Endothelial cell (in vitro differentiated cells): ENCODE results near the gene SALL1. TPM values are rescaled to one million over a fixed set of nuclear protein-coding genes. Genes with fewer than 3 reads are reported as not detected.

ENCODE experiments used
- DNase-seq: peaks from one replicate; pipeline ENCODE4 v3.0.0; 2021; ENCODE audit warnings: low spot score
- H3K27ac Mint-ChIP-seq: one replicate; pipeline ENCODE4 v1.8.0; 2021; ENCODE audit warnings: mixed read lengths, inconsistent platforms; ENCODE audit not compliant: unreplicated experiment
- H3K27me3 Mint-ChIP-seq: one replicate; pipeline ENCODE4 v1.8.0; 2021; ENCODE audit warnings: mild to moderate bottlenecking, moderate library complexity, mixed read lengths, inconsistent platforms; ENCODE audit not compliant: unreplicated experiment
- H3K36me3 Mint-ChIP-seq: one replicate; pipeline ENCODE4 v1.8.0; 2021; ENCODE audit warnings: mild to moderate bottlenecking, low read depth, mixed read lengths, inconsistent platforms; ENCODE audit not compliant: unreplicated experiment
- H3K4me1 Mint-ChIP-seq: one replicate; pipeline ENCODE4 v1.8.0; 2021; ENCODE audit warnings: mild to moderate bottlenecking, mixed read lengths, inconsistent platforms; ENCODE audit not compliant: unreplicated experiment
- H3K4me3 Mint-ChIP-seq: one replicate; pipeline ENCODE4 v1.8.0; 2021; ENCODE audit warnings: mild to moderate bottlenecking, mixed read lengths, inconsistent platforms; ENCODE audit not compliant: unreplicated experiment
- H3K9me3 Mint-ChIP-seq: one replicate; pipeline ENCODE4 v1.8.0; 2021; ENCODE audit warnings: mixed read lengths, inconsistent platforms; ENCODE audit not compliant: unreplicated experiment
- total RNA-seq: library from RNA; stranded (reverse); fragmentation: NEBNext Ultra II Directional; extraction: Animal tissue kit (Norgen Biotek cat#: 25700); gene quantifications from one replicate; pipeline ENCODE4 v1.2.1, GENCODE V29; 2021; ENCODE audit not compliant: unreplicated experiment
- TF ChIP-seq, protein P1 (sequence below): fragments of 200-600 bp; sonication (generic); IDR thresholded peaks from one replicate; pipeline ENCODE4 v1.5.0; 2021; ENCODE audit warnings: antibody characterized with exemption; ENCODE audit not compliant: unreplicated experiment

SALL1 gene
- total RNA-seq, 1 donor from 2014 or later: 45.1 TPM

DNA sequence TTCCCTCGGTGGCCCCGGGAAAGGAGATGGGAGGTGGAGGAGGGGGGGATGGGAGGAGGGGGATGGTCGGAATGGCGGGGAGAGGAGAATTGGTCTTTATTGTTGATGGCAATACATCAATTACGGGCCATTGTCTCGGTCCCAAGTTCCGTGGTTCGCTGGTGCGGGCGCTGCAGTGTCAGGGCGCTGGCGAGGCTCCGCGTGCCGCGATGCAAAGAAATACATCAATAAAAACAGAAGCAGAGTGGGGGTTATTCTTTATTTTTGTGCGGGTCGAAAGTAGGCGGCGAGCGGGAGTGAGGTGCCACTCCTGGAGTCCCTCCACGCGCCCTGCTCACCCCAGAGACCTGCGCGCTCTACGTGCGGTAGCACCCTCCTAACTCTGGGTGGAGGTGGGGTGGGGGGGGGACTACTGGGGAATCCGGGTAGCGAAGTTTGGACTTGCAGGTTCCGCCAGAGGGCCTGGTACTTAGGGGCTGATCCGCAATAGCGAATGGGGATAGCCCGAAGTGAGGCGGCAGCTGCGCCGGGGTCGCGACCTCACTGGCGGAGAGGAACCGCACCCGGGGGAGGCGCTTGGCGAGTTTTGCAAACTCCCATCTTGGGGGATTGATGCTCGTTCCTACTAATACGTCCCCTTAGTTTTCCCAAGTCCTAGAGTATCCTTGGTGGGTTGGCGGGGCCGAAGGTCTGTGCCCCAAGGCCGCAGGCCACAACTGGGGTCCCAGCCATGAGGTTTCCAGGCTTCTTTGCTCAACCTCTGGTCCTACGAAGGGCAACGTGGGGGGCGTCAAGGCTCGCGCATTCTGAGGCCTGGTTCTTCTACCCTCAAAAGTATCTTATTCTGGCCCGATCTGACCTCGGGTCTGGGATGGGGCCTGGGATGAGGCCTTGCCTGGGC, 3.5 kb upstream of the SALL1 start:
- Mint-ChIP-seq H3K36me3 (no peaks in the 10 kb centered on the region), H3K9me3 (no peaks in the 10 kb centered on the region), H3K4me3 (peak overlapping the region; percentile 88), H3K27ac (no peak overlapping the region), H3K27me3 (peaks cover 12% of the 10 kb centered on the region), H3K4me1 (peaks cover 36% of the 10 kb centered on the region)
- TF ChIP-seq, protein P1, sequence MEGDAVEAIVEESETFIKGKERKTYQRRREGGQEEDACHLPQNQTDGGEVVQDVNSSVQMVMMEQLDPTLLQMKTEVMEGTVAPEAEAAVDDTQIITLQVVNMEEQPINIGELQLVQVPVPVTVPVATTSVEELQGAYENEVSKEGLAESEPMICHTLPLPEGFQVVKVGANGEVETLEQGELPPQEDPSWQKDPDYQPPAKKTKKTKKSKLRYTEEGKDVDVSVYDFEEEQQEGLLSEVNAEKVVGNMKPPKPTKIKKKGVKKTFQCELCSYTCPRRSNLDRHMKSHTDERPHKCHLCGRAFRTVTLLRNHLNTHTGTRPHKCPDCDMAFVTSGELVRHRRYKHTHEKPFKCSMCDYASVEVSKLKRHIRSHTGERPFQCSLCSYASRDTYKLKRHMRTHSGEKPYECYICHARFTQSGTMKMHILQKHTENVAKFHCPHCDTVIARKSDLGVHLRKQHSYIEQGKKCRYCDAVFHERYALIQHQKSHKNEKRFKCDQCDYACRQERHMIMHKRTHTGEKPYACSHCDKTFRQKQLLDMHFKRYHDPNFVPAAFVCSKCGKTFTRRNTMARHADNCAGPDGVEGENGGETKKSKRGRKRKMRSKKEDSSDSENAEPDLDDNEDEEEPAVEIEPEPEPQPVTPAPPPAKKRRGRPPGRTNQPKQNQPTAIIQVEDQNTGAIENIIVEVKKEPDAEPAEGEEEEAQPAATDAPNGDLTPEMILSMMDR: no peak
- DNase-seq: peak; percentile 22

DNA sequence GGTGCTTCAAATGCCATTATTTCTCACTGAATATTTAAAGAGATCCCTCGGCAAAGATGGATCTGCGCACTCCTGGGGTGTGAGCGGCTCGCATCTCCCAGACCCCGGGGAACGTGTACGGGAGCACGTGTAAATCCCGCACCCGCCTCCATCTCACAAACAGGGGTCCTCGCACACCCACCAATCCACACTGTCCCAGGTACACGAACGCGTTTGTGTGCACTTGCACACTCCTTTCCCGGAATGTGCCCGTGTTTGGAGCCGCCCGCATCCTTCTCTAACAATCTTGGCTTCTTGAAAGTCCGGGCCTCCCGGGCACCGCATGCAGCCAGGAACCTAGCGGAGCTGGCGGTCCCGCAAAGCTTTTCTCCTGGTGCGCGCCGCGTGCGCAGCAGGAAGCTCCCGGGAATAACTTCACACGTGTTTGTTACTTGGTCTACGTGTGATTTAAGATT, 2.5 kb upstream of the SALL1 start:
- H3K4me3 Mint-ChIP-seq: peak overlapping the region; percentile 88
- TF ChIP-seq, protein P1: no peak
- peak overlapping the region; percentile 52 for H3K27ac Mint-ChIP-seq
- peaks cover 44% of the 10 kb centered on the region for H3K4me1 Mint-ChIP-seq
- peaks cover 12% of the 10 kb centered on the region for H3K27me3 Mint-ChIP-seq
- H3K36me3 Mint-ChIP-seq: no peaks in the 10 kb centered on the region
- H3K9me3 Mint-ChIP-seq: no peaks in the 10 kb centered on the region
- DNase-seq: peak; percentile 45

DNA sequence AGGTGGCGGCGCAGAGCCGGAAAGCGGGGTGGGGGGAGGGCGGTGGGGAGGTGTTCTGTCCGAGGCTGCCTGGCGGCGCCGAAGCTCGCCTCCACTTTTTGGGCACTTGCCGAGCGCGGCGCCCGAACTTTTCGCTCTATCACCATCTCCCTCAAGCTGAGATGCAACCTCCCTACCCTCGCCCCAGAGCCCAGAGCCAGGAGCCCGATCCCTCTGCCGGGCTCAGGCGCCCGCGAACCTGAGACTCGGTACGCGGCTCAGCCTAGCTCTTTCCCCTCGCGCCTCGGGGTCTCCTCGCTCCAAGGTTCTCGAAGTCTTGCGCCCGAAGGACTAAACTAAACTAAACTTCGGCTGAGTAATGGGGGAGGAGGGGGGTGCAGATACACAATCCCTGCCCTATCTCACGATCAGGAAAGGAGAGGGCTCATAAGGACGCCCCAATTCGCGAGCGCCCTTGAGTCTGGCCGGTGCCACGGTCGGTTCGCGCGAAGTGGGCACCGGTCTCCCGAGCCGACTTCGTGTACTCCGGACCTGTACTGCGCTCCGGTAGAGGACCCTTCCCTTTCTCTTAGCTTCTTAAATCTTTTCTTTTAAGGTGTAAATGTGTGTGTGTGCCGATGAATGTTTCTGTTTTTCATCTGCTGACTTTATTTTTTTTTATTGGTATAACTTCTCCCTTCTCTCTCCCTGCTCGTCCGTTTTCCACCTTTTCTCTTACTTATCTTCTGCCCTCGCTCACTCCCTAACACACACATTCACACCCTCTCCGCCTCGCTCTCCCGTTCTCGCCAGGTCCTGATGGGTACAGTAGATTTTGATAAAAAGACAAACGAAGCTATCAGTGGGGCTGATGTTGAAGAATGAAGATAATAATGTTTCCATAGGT, 1.9 kb upstream of the SALL1 start:
- TF ChIP-seq, protein P1: no peak

DNA sequence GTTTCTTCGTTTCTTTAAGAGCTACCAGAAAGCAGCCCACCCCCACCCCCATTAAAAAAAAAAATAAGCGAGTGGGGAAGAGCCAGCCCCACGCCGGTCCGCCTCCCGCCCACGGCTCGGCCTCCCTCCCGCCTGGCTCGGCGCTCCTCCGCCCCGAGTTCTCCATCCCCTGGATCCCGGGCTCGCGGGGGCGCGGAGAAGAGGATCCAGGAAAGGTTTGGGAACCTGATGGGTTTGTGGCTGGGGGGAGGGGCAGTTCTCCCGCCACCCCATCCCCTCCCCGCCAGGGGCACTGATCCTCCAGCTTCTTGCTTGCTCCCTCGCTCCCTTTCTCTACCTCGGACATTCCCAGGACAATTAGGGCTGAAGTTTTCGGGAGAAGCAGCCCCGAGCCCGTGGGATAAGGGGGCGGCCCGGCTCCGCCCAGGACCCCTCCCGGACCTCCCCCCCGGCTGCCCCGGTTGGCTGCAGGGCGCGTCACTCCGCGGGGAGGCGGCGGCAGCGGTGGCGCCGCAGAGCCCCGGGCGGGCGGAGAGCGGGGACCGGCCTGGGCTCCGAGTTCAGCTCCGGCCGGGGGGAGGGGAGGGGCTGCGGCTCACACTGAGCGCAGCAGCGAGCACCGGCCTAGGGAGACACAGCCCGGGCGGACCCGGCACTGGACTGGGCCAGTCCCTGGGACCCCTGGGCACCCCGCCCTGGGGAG, 1.0 kb upstream of the SALL1 start:
- peaks cover 54% of the 10 kb centered on the region for H3K4me1 Mint-ChIP-seq
- TF ChIP-seq, protein P1: no peak
- no peak overlapping the region for H3K4me3 Mint-ChIP-seq

More for the DNA sequence above, 1.9 kb upstream of the SALL1 start:
- Mint-ChIP-seq H3K27ac (peak overlapping the region; percentile 37), H3K36me3 (no peaks in the 10 kb centered on the region), H3K4me3 (peak overlapping the region; percentile 88), H3K9me3 (no peaks in the 10 kb centered on the region), H3K27me3 (peaks cover 12% of the 10 kb centered on the region), H3K4me1 (peaks cover 51% of the 10 kb centered on the region)
- DNase-seq: no peak

More for the DNA sequence above, 1.0 kb upstream of the SALL1 start:
- Mint-ChIP-seq H3K36me3 (no peaks in the 10 kb centered on the region), H3K27me3 (peaks cover 12% of the 10 kb centered on the region), H3K27ac (no peak overlapping the region), H3K9me3 (no peaks in the 10 kb centered on the region)
- peak; percentile 94 for DNase-seq
